ENCODE data around the gene TMEFF2.

GRCh38 chr2:191910518-191910917, 284.2 kb downstream of the TMEFF2 start:
- no peak for TF ChIP-seq POLR2A (IDR thresholded peaks at IDR 0.05; ENCODE audit: low read depth, low read length)
- no peak for TF ChIP-seq TAF1 (IDR thresholded peaks at IDR 0.05; ENCODE audit: low read depth, low read length)

All from GM12891 (cell line).